Vagina (tissue), 2 donors: ENCODE results near the gene NAV1. TPM values are rescaled to one million over a fixed set of nuclear protein-coding genes. Genes with fewer than 3 reads are reported as not detected.
A peak's percentile ranks its signal among the peaks of the same experiment; 100 is the strongest.

Source experiments
- DNase-seq, 2 donors: peaks; one replicate each; pipeline ENCODE4 v3.0.0-alpha.2; 2017; ENCODE audit errors: extremely low spot score in 2 of 2
- H3K27ac ChIP-seq: fragments of 200-600 bp; sonication (generic); one replicate; pipeline ENCODE4 v1.5.1; 2019
- H3K27me3 ChIP-seq: fragments of 200-600 bp; sonication (generic); one replicate; pipeline ENCODE4 v1.5.1; 2019
- H3K36me3 ChIP-seq, 2 donors: fragments of 200-600 bp; sonication (generic); one replicate each; pipeline ENCODE4 v1.5.1; 2017 to 2019
- H3K4me1 ChIP-seq: fragments of 200-600 bp; sonication (generic); one replicate; pipeline ENCODE4 v1.5.1; 2019
- H3K4me3 ChIP-seq, 2 donors: fragments of 200-600 bp; sonication (generic); 1 replicate in 1 of 2; 2 replicates in 1 of 2; pipeline ENCODE4 v1.5.1; 2016 to 2019
- H3K9me3 ChIP-seq: fragments of 200-600 bp; sonication (generic); one replicate; pipeline ENCODE4 v1.5.1; 2019
- POLR2A ChIP-seq, 2 donors: fragments of 450-650 bp; IDR thresholded peaks; one replicate each; pipeline ENCODE4 v1.6.1; 2017; ENCODE audit warnings: antibody characterized with exemption in 2 of 2, mild to moderate bottlenecking in 2 of 2, moderate library complexity in 2 of 2
- POLR2AphosphoS5 ChIP-seq, 2 donors: sonication (generic); formaldehyde crosslinking; IDR thresholded peaks; one replicate each; pipeline ENCODE4 v1.9.0; 2017; ENCODE audit warnings: antibody characterized with exemption in 2 of 2, mild to moderate bottlenecking in 2 of 2, low read depth in 1 of 2; ENCODE audit not compliant: insufficient read depth in 1 of 2
- intact Hi-C: fragments of 100-400 bp; cut with DNase I; formaldehyde crosslinking; loops from one replicate; pipeline ENCODE4 v1.15.1; 2023
- total RNA-seq: library from RNA; depleted of rRNA; stranded (reverse); fragments of >200 nt; gene quantifications from one replicate; pipeline ENCODE4 v1.2.3, GENCODE V29; 2016
- TF ChIP-seq, protein P1 (sequence below), 3 experiments: fragments of 450-650 bp in 2 of 3; fragments of 200-600 bp in 1 of 3; sonication (generic) in 1 of 3; IDR thresholded peaks; one replicate each; pipeline ENCODE4 v1.5.1; 2017 to 2019; ENCODE audit warnings: antibody characterized with exemption in 3 of 3, mild to moderate bottlenecking in 2 of 3, moderate library complexity in 2 of 3

The NAV1 gene
- total RNA-seq, 1 donor from 2014 or later: 45.9 TPM

DNA sequence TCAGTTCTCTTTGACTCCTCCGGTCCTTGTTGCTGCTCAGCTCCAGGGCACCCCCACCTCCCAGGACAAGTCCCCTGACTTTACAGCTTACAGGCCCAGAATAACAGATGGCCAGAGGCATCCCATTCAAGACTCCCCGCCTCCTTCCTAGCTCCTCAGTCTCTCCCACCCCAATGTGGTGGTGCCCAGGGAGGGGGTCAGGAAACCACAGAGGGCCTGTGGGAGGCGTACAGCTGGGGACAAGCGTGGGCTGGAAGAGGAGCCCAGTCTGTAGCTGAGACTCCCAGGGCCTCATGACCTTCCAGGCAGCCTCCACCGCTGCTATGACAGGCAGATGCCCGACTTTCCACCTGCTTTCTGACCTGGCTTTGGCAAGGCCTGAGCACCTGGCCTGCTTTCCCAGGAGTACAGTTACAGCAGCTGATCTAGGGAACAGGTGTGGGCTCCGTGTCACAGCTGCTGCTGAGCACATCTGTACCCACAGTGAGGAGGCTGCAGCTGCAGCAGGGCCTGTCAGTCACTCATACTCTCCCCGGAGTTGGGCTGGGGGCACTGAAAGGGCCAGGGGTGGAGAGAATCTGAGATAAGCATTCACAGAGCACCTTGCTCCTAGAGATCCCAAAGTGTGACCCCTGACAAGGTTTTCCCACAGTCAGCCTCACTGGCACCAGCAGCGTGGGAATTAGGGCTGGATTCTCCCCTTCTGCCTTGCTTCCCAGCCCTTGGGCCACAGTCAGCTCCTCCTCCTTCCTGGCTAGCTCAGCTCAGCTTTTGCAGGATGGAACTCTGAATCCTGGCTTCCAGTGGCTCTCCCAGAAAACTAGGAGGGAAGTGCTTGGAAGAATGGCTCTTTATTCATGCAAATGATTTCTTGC lies 7.1 kb upstream of the NAV1 start:
- Histone ChIP-seq H3K27me3 (no peaks in the 10 kb centered on the region), H3K4me3 (no peak overlapping the region), H3K9me3 (no peaks in the 10 kb centered on the region), H3K4me1 (peaks cover 44% of the 10 kb centered on the region), H3K27ac (peak overlapping the region; percentile 90), H3K36me3 (no peaks in the 10 kb centered on the region)
- intact Hi-C loops: loop anchor here (2.0 to 10.0 kb wide), 2 partner anchors 261 to 423 kb away; partner anchors contain the start of gene TIMM17A
- no peak for TF ChIP-seq POLR2AphosphoS5 (IDR thresholded peaks at IDR 0.05; ENCODE audit: insufficient read depth in 1 of 2, low read depth in 1 of 2)
- DNase-seq: no peak

DNA sequence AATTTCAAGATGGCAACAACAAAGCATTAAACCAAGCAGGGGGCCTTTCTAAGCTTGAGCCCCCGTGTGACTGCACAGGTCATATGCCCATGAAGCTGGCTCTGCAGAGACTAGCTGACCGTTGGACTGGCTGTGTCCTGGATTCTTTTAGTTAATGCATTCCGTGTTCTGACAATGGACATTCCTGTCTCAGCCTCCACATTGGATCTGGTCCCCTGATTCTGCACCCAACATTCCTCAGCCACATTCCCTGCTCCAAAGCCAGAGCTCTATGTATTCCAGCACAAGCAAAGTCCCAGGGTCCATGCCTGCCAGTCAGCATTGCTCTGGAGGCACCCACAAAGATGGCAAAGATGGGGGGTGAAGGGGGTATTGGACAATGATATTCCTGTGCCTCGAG lies 5.1 kb upstream of the NAV1 start:
- intact Hi-C loops: loop anchor here (10.0 kb wide), 1 partner anchor 421 kb away; the partner anchor contains the start of gene TIMM17A
- Histone ChIP-seq H3K27me3 (no peaks in the 10 kb centered on the region), H3K36me3 (no peaks in the 10 kb centered on the region), H3K27ac (no peak overlapping the region), H3K4me1 (peaks cover 65% of the 10 kb centered on the region), H3K9me3 (no peaks in the 10 kb centered on the region), H3K4me3 (no peak overlapping the region)
- TF ChIP-seq, protein P1, sequence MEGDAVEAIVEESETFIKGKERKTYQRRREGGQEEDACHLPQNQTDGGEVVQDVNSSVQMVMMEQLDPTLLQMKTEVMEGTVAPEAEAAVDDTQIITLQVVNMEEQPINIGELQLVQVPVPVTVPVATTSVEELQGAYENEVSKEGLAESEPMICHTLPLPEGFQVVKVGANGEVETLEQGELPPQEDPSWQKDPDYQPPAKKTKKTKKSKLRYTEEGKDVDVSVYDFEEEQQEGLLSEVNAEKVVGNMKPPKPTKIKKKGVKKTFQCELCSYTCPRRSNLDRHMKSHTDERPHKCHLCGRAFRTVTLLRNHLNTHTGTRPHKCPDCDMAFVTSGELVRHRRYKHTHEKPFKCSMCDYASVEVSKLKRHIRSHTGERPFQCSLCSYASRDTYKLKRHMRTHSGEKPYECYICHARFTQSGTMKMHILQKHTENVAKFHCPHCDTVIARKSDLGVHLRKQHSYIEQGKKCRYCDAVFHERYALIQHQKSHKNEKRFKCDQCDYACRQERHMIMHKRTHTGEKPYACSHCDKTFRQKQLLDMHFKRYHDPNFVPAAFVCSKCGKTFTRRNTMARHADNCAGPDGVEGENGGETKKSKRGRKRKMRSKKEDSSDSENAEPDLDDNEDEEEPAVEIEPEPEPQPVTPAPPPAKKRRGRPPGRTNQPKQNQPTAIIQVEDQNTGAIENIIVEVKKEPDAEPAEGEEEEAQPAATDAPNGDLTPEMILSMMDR (IDR thresholded peaks at IDR 0.05): no peak
- TF ChIP-seq POLR2A (IDR thresholded peaks at IDR 0.05) (no peak), POLR2AphosphoS5 (IDR thresholded peaks at IDR 0.05; ENCODE audit: insufficient read depth in 1 of 2, low read depth in 1 of 2) (no peak)
- DNase-seq: no peak

DNA sequence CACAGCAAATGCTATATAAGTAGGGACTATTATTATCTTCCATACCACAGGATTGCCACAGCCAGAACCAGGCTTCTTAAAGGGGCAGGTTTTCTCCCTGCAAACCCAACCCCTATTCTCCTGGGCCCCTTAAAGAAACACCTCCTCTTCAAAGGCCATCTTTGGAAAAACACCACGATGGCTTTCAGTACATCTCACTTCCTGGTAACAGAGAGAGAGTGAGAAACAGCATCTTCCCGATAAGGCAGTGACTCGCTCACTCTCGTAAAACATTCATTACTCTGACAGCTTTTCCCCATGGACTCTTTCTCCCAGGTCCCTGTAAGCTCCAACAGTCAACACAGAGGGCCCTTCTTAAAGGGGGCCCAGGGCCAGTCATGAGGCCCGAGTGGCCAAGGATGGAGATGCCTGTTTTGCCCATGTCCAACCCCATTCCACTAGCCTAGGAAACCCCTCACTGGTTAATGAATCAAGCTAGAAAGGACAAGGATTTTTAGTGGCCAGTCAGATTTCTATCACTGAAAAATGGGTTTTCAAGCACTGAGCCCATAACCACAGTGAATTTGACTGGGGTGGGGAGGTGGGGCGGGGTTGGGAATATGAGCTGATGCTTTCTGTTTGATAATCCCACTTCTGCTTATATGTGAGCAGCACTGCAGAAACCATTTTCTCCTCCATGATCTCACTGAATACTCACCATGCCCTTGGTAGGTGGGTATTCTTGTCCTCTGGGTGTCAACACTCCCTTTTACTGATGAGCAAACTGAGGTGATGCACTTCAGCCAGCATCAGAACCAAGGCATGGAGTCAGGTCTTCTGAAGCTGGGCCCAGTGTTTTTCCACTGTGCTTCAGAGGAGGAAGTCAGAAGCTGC lies 3.6 kb upstream of the NAV1 start:
- H3K27me3 ChIP-seq: no peaks in the 10 kb centered on the region
- no peaks in the 10 kb centered on the region for H3K36me3 ChIP-seq
- no peak for DNase-seq
- H3K27ac ChIP-seq: peak overlapping the region; percentile 90
- no peak overlapping the region for H3K4me3 ChIP-seq
- H3K9me3 ChIP-seq: no peaks in the 10 kb centered on the region
- intact Hi-C loops: loop anchor here (5.0 to 10.0 kb wide), 3 partner anchors 57 to 420 kb away; partner anchors contain the start of gene TIMM17A
- no peak for TF ChIP-seq POLR2A (IDR thresholded peaks at IDR 0.05)
- TF ChIP-seq POLR2AphosphoS5 (IDR thresholded peaks at IDR 0.05; ENCODE audit: insufficient read depth in 1 of 2, low read depth in 1 of 2): peak in 1 of 2 donors; percentile 77
- H3K4me1 ChIP-seq: peaks cover 69% of the 10 kb centered on the region

DNA sequence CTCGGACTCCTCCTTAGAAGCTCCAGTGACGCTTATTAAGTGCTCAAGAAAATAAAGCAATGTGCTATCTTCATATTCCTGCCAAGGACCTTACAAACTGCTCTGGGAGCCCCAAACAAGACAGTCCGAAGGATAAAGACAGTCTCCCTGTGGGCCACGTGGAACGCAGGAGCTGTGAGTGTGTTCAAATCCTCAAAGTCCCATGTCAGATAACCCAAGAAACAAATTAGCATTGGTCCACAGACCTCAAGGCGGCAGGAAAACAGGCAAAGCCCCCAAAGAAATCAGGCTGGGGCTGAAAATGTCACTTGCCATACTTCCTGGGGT lies 3.0 kb upstream of the NAV1 start:
- no peaks in the 10 kb centered on the region for H3K9me3 ChIP-seq
- H3K27ac ChIP-seq: peak overlapping the region; percentile 90
- no peaks in the 10 kb centered on the region for H3K27me3 ChIP-seq
- no peak for DNase-seq
- H3K36me3 ChIP-seq: no peaks in the 10 kb centered on the region
- intact Hi-C loops: loop anchor here (5.0 to 10.0 kb wide), 3 partner anchors 56 to 419 kb away; partner anchors contain the start of gene TIMM17A
- no peak for TF ChIP-seq POLR2A (IDR thresholded peaks at IDR 0.05)
- TF ChIP-seq POLR2AphosphoS5 (IDR thresholded peaks at IDR 0.05; ENCODE audit: insufficient read depth in 1 of 2, low read depth in 1 of 2): no peak
- TF ChIP-seq, protein P1 (IDR thresholded peaks at IDR 0.05): no peak
- peaks cover 69% of the 10 kb centered on the region for H3K4me1 ChIP-seq
- no peak overlapping the region for H3K4me3 ChIP-seq

DNA sequence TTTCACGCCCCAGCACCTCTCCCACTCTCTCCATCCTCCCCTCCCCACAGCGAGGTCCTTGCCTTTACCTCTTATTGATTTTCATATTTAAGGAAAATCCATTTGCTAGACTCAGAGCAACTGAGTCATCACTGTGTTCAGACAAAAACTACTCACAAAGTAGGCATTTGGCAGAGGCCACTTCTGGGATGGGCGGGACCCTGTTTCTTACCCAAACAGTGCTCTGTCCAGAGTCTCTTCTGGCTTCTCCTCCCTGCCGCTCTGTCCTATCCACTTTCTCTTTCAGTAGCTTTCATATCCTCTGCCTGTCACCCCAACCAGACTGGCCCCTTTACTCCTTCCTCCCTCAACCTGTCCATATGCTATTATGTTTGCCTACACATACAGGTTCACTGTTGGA lies 2.4 kb upstream of the NAV1 start:
- H3K4me1 ChIP-seq: peaks cover 68% of the 10 kb centered on the region
- H3K36me3 ChIP-seq: no peaks in the 10 kb centered on the region
- no peaks in the 10 kb centered on the region for H3K27me3 ChIP-seq
- peak in 1 of 2 donors; percentile 93 for DNase-seq
- peak overlapping the region; percentile 90 for H3K27ac ChIP-seq
- intact Hi-C loops: loop anchor here (5.0 to 10.0 kb wide), 3 partner anchors 56 to 418 kb away; partner anchors contain the start of gene TIMM17A
- TF ChIP-seq, protein P1 (IDR thresholded peaks at IDR 0.05): no peak
- peak; percentile 18 to 27 for TF ChIP-seq POLR2AphosphoS5 (IDR thresholded peaks at IDR 0.05; ENCODE audit: insufficient read depth in 1 of 2, low read depth in 1 of 2)
- peak overlapping the region in 1 of 2 donors; percentile 1 for H3K4me3 ChIP-seq
- H3K9me3 ChIP-seq: no peaks in the 10 kb centered on the region
